HG03558 (cell line): ENCODE results near the gene LTC4S.
"Not testable (repeated sequence)": the region's sequence is repeated elsewhere in the genome, so short reads cannot be mapped to it uniquely, and the experiment has no call there.

Experiments used
- ATAC-seq: cut with Tn5 transposase; IDR thresholded peaks from one replicate; pipeline ENCODE4 v1.9.1; 2021; ENCODE audit warnings: moderate number of reproducible peaks; ENCODE audit not compliant: unreplicated experiment; ENCODE audit errors: extremely low read depth

Gene LTC4S

GRCh38 chr5:179768326-179769085, 25.3 kb upstream of the LTC4S start:
- no peak for ATAC-seq

- ATAC-seq = no peak
These were observed 24.5 kb upstream of the LTC4S start for GRCh38 chr5:179769271-179769670.

GRCh38 chr5:179769796-179770195, 24.0 kb upstream of the LTC4S start:
- ATAC-seq = no peak

DNA sequence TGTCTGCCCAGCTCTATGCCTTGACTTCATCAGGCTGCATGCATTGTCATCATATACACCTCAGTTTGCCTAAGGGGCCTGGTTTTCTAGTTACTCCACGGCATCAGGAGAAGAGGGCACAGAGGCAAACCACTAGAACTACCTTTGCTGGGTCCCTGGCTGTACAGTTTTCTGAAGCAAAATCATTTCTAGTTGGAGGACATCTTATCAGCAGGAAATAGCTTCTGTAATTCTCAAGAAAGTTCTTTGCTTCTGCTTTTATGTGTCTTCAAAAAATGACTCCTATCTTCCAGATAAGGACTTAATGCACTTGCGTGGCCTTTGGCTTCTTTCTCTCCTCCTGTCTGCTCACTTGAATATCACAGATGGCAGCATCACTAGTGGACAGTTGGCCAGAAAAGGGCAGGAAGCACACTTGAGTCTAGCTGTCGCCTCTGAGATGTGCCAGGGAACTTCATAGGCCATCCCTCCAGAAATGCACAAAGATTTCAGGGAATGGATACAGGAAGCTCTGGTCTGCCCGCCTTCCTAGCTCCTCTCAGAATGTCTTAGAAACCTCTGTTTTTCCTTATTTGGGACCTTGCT, 22.4 kb upstream of the LTC4S start:
- no peak for ATAC-seq

- no peak for ATAC-seq
These were observed 21.4 kb upstream of the LTC4S start for GRCh38 chr5:179772351-179772750.

DNA sequence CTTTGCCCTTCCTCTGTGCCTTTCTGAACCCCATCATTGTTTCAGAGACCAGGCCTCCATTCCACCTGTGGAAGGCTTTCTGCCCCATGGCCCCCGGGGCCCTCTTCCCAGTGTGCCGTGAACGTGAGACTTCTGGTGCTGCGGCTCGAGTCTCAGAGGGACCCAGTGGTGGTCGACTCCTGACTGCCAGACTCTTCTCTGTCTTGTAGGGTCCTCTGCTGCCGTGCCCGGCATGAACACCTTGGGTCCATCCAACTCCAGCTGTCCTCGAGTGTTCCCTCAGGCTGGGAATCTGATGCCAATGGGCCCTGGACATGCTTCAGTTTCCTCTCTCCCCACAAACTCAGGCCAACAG, 20.1 kb upstream of the LTC4S start:
- no peak for ATAC-seq

GRCh38 chr5:179774442-179774841, 19.3 kb upstream of the LTC4S start:
- no peak for ATAC-seq

GRCh38 chr5:179776411-179776938, 17.3 kb upstream of the LTC4S start:
- no peak for ATAC-seq

DNA sequence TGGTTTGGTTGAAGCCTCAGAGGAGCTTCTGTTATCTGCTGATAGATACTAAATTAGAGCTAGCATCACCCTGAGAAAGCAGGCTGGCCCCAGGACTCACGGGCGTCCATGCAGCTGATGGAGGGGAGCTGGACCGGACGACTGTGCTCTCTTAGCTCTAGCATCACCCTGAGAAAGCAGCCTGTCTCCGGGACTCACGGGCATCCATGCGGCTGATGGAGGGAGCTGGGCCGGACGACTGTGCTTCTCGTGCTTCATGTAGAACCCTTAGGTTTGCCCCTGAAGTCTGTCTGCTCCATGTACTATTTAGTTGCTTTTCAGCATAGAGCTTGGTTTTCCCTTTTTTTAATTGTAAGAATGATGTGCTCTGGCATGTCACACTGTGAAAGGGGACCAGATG, 16.3 kb upstream of the LTC4S start:
- ATAC-seq = no peak

DNA sequence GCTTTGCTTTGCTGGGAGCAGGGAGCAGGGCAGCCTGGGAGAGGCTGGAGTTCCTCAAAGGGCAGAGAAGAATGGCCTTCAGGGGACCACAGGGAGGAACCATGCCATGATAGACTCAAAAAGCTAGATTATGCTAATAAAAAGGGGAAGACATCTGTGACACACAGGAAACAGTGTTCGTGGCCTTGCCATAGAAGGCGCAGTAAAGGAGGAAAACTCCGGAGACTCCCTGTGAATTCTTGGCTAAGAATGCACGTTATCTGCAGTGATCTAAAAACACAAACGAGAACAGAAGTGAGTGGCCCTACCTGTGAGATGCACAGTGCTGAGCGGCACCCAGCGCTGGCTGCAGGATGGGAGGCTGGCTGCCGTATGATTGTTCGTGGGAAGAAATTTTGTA, 15.9 kb upstream of the LTC4S start:
- ATAC-seq = no peak

DNA sequence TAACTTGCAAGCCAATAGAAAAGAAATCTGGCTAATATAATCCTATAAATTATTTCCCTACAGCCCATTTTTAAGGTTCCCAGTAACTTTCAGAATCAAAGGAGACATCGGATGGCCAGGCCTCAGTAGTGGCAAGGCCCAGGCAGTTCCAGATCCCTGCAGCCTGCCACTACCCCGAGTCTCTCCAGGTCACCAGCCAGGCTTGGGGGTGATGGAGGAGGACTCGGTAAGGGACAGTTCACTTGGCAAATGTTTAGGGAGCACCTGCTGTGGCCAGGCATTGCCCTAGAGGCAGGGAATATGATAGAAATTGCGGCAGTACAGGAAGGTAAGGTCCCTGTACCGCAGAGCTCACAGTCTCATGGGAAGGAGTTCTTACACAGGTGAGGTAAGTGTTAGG, 15.2 kb upstream of the LTC4S start:
- ATAC-seq = no peak

DNA sequence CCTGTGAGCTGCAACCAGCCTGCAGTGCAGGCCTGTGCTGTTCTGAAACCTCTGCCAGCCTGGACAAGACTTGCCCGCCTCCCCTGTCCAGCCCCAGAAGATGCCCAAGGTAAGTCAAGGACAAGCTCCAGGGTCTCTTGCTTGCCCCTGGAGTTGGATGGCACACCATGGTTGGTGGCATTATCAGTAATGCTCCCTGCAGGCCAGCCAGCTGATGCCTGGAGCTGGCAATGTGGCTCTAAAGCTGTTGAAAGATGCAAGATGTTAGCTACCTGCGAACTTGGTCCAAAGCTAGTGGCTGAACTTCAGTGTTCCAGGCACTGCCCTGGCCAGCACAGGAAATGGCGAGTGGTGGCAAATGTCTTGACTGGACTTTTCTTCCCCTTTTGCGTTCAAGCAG, 14.0 kb upstream of the LTC4S start:
- ATAC-seq = no peak

DNA sequence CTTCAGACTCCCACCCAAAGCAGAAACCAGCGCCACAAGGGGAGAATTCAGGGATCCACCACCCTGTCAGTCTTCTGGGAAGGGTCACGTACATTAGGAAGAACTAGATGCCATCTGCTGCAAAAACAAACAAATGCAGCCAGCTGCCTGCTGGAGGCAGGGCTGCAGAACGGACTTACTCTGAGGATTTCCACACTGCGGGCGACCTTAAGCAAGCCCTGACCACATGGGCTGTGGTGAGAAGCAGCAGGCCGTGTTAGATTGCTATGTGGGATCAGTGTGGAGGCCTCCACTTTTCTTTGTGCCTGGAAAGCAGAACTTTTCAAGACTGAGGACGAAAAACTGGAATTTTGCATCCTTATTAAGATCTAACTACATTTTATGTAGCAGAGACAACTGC, 13.4 kb upstream of the LTC4S start:
- ATAC-seq = no peak

DNA sequence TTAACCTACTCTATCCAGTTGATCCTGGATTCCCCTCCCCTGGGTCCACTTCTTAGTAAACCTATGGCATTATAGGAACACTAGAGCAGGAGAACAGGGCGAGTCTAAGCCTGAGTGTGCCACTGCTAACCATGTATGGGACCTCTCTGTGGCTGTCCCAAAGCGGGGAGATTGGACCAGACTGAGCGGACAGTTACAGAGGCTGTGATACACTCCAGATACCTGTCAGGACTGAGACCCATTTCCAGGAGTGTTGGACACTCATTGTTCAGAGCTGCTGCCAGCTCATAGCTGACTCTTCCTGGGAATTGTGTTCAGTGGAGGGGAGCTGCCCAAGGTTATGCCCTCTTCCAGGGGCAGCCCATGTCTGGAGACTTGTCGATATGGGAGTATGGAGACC, 11.9 kb upstream of the LTC4S start:
- no peak for ATAC-seq

GRCh38 chr5:179783128-179783527, 10.7 kb upstream of the LTC4S start:
- ATAC-seq = no peak

GRCh38 chr5:179786861-179787260, 6.9 kb upstream of the LTC4S start:
- ATAC-seq = no peak

DNA sequence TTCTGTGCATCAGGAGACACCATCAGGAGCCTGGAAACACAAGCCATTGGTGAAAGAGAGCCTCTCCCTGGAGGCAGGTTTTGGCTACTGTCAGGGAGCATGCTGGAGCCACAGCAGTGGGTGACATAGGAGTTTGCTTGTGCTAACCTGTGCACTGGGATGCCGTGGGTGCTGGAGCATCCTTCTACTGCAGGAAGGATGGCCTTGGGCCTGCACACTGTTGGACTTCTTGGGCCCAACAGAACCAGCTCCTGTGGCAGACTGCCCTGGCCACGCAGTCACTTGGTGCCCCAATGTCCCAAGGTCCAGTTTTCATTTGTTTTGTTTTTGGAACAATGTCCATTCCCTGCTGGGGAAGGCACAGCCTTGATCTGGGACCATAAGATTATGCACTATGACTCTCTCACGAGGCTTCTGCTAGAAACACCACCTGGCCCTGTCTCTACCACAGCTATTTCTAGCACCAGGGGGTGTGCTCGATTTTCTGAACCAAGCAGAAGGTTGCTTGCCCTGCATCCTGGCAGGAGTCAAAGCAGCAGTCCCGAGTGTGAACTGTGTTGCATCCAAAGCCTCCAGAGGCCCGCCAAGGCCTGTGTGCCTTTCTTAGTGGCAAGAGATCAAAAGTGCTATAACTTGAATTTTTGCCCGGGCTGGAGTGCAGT, 5.5 kb upstream of the LTC4S start:
- no peak for ATAC-seq

GRCh38 chr5:179789278-179789677, 4.5 kb upstream of the LTC4S start:
- not testable (repeated sequence) for ATAC-seq

- ATAC-seq = no peak
These were observed 1.7 kb upstream of the LTC4S start for GRCh38 chr5:179791881-179792611.

DNA sequence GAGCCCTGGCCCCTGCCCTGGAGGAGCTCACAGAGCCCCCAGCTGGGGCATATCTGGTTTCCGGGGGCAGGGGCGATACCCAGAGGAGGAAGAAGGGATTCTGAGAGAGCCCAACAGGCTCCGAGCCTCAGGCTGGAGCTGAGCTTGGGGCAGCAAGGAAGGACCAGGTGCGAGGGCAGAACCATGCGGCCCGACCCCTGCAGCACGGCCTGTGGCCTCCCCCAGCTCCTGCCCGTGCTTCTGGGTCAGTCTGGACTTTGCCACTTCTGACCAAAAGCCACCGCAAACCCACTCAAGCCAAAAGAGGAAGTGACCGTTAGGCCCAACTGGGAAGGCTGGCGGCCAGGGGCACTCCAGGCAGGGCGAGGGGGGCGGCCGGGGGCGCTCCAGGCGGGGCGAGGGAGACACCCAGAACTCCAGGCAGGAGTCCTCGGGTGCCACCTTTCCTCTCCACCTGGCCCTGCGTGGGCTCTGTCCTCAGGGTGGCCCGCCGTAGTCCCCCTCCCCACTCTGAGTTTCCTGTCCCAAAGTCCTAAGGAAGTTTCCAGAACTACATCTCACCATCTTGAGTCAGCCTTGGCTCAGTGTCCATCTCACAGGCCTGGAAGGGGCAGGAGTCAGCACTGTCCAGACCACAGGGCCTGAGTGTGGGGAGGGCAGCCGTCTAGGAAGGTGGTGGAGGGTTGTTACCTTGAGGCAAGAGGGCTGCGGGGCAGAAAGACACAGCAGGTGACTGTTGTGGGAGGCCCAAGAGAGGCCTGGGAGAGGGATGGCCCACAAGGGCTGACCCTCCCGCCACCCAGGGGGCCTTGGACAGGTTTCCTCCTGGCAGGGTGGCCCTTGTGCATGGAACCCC, 946 bp upstream of the LTC4S start:
- ATAC-seq = no peak
